HK-2 (cell line): ENCODE measurements around the gene SORCS2.

Experiments
- DNase-seq: peaks from one replicate; pipeline ENCODE4 v3.0.0-alpha.2; 2018; ENCODE audit not compliant: unreplicated experiment

Gene SORCS2

DNA sequence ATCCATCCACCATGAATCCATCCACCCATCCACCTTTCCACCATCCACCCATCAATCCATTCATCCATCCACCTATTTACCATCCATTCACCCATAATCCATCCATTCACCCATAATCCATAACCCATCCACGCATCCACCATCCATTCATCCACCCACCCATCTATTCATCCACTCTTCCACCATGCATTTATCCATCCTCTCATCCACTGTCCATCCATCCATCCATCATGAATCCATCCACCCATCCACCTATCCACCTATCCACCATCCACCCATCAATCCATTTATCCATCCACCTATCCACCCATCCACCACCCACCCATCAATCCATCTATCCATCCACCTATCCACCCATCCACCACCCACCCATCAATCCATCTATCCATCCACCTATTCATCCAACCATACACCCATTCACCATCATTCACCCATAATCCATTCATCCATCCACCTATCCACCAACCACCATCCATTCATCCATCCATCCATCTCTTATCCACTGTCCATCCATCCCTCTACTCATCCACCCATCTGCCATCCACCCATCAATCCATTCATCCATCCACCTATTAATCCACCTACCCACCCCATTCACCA lies 422.1 kb downstream of the SORCS2 start:
- no peak for DNase-seq

DNA sequence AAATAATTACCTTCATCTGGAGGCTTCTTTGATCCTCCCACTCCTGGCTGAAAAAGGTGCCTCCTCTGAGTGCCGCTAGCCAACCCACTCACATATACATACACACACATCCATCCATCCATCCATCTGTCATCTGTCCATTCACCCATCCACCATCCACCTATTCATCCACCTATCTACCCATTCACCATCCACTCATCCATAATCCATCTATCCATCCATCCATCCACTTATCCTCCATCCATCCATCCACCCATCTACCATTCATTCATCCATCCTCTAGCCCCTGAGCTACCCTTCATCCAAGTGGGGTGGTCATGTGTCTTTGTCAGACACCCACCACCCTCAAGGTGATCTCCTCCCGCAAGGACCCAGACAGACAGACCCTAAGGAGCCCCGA lies 423.9 kb downstream of the SORCS2 start:
- DNase-seq: no peak

DNA sequence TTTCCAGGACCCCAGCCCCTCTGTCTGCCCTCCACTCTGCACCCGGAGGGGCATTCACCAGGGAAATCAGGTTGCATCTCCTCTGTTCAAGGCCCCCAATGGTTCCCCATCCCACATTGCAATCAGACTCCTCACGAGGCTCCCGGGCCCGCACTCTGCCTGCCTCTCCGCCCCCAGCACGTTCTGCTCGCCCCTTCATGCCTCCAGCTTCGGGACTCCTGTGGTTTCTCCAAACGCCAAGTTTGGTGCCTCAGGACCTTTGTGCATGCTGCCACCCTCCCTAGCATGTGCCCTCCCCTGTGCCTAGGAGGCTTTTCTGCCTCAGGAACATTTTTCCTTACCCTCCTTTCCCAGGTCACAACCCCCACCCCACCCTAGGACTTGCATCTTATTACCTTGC lies 426.0 kb downstream of the SORCS2 start:
- DNase-seq: no peak

DNA sequence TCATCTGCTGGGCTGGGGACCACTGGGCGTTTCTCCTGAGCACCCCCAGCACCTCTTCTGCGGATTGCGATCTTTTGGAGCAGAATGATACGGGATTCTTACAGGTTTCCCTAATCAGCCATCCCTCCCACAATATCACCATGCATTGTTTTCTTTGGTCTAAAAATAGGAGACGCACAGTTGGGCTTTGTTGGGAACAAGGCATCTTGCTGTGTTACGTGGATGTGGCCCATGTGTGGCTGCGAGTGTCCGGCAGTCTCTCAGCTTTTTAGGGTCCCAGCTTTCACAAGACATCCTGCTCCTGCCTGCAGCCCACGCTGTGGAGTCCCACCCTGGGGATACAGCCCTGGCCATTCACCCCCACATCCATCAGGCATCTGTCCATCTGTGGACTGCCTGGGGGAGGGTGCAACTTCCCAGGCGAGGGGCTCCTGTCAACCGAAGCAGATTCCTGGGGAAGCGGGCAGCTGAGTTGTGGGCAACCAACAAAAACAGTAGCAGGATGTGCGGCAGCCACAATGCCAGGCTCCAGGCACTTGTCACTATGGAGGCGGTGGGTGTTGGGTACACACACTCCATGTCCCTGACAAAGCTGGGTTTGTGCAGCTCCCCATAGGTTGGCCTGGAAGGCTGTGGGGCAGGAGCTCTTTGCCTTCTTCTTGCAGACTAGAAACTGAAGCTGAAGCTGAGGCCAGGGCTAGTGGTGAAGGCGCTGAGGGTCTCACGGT lies 427.9 kb downstream of the SORCS2 start:
- no peak for DNase-seq

DNA sequence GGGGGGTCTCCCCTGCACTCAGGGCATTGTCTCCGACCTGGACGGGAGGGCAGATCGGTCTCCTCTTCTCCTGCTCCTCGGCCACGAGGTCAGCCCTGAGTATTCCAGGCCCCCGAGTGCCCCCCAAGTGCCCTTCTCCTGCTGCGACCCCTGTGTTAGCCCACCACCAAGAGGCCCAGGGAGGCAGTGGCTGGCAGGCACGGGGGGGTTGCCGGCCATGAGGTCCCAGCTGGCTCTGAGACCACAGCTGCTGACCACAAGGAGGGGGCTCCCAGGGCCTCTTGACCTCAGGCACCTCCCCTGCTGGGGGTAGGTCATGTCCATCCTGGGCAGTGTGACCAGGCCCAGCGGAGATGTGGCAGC lies 428.5 kb downstream of the SORCS2 start:
- no peak for DNase-seq

DNA sequence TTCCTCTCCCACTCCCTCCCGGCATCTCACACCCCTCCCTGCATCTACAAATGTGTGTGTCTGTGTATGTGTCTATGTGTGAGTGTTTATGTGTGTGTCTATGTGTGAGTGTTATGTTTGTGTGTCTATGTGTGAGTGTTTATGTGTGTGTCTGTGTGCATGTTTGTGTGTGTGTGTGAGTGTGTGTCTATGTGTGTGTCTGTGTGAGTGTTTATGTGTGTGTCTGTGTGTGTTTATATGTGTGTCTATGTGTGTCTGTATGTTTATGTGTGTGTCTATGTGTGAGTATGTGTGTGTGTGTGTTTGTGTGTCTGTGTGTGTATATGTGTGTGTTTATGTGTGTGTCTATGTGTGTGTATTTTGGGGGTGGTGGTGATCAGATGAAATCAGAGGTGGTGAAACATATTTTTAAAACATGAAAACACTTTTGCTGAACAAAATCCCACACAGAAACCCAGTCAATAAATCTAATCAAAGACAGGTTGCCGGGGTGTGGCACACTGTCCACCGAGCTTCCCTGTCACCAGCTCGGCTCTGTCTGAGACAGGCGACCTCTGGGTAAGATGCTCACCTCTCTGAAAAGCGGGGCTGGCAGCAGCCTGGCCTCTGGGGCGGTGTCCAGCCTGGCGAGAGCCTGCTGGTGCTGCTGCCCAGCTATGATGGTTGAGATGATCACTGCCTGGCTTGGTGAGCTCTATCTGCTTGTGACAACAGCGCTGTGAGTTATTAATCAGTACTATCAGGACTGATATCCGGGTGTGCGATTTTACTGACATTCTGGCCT lies 429.1 kb downstream of the SORCS2 start:
- DNase-seq: no peak

DNA sequence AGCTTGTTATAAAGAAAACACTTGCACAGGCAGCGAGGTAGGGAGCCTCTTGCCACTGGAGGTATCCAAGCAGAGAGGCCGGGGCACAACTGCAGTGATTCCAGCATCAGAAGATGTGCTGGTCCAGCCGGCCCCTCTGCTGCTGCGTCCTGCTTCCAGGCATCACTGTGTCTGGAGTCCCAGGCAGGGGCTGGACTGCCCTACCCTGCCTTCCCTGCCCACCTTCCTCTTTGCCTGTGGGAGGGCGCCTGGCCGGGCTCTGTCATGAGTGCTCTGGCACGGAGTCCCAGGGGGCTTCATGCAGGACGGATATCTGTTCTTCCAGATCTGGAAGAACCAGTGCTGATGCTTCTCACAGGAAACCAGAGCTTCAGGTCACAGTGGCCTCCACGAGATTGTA lies 430.0 kb downstream of the SORCS2 start:
- no peak for DNase-seq

DNA sequence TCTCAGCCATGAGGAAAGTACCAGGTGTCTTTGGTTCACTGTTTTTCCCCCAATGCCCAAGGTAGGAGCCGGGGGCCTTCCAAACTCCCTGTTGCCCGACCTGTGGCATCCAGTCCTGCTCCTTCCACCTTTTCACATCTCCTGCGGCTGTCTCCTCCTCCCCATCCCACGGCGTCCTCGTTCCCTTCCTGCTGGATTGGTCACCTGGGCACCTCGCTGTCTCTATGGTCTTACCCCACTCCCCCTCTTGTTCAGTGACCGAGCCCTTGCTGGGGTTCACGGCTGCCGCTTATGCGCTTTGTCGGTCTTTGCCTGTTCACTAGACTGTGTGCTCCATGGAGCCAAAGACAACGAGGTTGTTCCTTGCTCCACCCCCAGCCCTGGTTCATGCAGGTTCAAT lies 431.1 kb downstream of the SORCS2 start:
- no peak for DNase-seq

DNA sequence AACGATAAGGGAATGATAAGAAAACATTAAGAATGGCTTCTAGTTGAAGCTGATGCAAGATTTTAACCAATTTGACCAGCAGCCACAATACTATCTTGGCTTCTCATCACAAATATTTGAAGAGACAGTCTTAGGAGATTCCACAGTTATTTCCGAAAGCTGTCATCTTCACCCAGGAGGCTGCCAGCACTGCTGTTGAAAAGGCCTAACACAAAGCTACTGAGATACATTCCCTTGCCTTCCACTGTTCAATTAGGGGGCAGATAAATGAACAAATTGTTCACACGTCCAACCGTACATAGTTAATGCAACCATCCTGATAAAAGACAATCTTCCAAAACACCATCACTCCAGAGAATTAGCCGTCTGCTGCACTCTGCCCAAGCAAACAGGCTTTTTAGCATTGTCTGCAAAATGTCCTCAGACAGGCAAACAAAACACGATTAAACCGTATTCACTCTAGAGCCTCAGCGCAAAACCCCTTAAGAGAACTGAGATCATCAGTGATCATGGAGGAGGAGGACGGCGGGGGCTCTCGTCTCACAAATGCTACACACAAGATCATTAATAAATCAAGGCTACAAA lies 432.1 kb downstream of the SORCS2 start:
- no peak for DNase-seq

DNA sequence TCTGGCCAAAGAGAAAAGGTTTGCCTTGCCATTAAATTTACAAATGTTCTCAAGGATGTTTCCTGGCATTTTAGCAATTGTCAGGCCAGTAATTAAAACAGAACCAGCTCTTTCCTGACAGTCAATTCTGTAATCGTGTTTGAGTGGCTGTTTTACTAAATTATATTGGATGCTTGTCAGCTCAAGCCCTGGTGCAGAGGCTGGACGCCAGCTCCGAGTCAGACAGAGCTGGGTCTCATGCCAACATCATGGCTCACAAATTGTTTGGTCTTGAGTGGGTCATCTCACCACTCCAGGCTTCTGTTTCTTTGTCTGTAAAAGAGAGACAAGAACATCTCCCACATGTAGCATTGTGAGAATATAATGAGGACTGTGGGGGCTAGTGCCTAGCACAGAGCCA lies 432.7 kb downstream of the SORCS2 start:
- no peak for DNase-seq

DNA sequence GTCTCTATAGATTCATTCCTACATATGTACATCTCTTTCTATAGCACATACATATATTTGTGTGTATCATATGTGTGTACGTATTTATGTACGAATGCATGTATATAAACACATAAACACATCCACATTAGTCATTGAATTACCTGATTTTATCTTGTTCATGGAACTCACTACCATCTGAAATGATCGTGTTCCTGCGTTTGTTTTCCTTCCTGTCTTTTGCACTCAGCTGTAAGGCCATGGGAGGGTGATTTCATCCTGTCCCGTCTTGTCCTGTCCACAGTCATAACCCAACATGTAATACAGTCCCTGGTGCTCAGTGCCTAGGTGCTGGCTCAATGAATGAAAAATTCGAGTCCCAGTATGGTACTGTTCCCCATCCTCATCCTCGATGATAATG lies 434.2 kb downstream of the SORCS2 start:
- DNase-seq: no peak

DNA sequence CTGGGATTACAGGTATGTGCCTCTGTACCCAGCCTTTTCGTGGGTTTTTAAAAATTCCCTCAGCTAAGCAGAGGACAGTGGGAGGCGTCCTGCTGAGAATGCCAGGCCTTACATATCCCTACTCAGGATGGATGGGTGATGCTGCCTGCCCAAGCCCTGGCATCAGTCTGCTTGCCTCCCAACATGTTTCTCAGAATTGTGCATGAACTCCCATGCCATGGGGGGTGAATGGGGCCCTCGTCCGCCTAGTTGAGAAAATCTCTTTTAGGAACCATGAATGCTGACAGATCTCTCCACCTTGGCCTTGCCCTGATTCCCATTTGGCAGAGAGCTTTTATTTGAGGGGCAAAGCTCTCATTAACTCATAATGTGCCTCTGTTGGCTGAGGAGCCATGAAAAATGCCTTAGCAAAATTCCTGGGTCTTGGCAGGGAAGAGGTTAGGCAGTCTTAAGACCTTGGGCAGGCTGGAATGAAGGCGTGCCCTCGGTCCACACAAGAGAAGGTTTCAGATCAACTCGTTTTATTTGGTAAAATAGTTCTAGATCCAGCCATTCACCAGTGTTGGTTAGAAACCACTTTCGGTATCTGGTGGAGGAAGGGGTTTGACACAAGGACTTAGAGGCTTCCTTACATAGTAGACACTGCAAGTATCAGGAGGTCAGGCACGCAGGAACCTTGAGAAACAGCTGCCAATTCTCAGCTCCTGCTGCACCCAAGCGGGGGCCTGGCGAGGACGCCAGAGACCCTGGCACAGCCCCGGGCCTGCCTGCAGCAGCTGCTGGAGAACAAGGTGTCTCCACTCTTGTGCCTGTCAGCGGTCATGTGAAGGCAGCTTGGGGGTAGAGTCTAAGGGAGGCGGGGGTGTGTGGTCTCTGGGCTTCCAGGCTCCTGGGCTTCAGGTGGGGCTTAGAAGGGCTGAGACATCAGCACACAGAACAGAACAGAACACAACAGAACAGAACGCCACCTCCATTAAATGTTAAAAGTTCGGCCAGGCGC lies 435.2 kb downstream of the SORCS2 start:
- DNase-seq: no peak

DNA sequence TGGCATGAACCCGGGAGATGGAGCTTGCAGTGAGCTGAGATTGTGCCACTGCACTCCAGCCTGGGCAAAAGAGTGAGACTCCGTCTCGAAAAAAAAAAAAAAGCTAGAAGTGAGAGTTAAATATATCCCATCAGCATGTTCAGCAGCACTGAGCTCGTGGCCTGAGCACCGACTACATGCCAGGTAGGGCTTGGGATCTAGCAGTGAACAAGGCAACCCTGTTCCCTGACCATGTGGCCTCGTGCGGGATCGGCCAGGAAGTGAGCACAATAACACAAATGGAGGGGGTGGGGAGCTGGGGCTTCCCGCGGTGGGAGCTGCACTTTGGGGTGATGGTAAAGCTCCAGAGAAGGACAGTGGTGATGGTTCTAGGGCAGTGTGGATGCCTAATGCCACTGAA lies 436.1 kb downstream of the SORCS2 start:
- no peak for DNase-seq

DNA sequence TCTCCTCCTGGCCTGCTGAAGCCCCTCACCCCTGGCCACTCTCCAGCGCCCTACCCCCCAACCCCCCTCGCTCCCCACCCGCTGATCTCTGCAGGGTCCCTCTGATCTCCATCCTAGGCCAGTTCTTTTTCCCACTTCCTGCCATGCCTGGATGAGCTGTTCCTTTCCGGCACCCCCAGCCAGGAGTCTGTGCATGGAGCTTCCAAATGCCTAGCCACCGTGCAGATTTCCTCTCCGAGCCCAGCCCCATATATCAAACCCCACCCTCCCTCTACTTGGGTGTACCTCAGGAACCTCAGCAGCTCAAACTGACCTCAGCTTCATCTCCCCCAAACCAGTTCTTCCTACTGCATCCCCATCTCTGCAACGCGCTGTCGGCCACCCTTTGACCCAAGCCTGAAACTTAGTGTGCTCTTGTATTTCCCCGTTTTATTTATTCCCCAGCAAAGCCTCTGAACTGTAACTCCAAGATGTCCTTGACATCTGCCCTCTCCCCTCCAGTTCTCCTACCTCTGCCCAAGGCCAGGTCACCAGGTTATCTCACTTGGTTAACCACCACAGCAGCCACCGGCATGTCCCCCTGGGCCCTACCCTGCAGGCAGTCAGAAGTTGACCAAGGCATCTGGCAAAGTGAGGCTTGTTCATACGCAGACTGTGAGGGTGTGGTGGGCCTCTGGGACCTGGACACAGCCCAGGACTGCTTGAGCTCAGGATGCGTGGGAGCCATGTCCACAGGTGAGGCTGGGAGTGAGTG lies 437.3 kb downstream of the SORCS2 start:
- no peak for DNase-seq

DNA sequence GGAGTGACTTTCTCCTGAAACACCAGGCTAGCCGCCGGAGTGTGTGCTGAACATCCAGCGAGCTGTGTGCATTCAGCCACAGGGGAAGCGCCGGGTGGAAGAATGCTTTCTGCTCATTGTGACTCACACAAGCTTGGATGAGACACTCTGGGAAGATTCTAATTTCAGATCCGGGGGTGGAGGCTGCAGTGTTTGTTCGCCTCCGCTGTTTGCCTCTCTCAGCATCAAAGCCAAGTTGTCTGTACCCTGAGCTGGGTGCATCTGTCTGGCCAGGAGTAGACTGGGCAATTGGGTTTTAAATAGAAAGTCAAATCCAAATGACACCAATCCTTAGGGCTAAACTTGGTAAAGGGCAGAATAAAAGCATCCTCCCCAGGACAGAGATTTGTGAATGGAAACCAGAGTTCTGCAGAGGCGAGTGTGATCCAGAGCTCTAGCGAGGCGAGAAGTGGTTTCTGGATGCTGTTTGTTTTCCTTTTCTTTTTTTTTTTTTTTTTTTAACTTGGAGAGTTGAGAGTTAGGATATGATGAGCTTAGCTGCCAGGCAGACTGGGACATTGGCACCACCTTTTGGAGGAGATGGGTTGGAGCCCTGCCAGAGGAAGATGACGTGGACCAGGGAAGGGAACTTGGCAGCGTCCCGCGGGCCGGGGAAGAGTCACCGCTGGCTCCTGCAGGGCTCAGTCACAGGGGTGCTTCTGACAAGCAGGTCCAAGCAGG lies 438.4 kb downstream of the SORCS2 start:
- DNase-seq: no peak

DNA sequence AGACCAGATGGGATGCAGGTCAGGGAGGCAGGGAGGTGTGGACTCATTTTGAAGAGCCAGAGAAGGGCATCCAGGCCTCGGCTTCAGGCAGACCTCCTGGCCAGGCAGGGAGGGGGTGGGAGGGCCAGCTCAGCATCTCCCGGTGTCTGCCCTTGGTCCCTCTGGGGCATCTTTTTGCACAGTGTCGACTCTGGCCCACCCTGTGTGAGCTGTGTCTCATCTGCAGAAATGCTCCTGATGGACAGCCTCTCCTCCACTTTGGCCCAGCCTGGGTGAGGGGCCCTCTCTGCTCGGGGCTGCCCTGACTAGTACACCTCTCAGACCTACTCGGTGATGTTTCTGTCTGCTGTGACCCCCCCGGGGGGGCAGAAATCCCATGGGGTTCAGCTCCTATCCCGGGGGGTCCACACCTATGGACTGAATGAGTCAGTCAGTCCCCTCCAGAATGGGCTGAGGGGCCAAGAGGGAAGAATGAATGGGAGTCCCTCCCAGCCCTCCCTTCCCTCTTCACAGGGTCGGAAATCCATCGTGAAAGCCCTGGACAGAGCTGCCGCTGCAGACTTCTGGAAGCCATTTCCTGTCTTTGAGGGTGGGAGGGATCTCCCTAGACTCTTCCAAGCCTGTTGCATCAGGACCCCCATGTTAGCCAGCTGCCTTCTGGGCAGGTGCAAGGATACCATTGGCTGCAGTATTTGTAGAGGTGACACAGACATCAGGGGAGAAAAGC lies 439.1 kb downstream of the SORCS2 start:
- no peak for DNase-seq

DNA sequence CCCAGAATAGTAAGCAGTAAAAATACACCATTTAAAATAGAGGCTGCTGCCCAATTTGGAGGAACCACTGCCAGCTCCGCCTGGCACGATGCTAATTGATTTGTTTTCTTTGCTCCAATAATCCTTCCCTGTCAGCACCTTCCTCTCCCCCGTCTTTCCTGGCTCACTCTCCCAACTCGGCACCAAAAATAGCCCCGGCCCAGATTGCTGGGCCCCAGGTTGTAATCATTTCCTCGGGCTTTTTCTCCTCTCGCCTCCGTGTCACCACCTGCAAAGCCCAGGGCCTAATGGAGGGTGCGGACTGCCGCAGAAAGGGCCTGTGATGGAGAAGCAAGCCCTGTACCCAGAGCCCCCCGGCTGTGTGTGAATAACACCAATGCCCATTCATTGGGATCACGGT lies 440.0 kb downstream of the SORCS2 start:
- no peak for DNase-seq

DNA sequence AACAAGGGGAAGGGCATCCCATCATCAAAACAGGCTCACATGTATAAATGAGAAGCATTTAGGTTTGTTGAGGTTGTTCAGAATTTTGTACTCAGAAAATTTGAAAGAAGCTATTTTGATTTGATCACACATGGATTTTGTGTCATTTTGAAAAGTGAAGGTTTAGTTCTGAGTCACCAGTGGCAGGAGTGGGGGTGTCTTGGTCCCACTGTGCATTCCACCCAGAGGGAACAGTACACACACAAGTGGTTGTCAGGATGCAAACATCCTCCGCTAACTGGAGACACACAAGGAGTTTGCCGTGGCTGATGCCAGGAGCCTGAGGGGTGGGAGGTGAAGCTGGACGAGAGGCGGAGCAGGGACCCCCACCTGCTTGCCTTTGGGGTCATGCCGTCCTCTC lies 440.6 kb downstream of the SORCS2 start:
- no peak for DNase-seq

DNA sequence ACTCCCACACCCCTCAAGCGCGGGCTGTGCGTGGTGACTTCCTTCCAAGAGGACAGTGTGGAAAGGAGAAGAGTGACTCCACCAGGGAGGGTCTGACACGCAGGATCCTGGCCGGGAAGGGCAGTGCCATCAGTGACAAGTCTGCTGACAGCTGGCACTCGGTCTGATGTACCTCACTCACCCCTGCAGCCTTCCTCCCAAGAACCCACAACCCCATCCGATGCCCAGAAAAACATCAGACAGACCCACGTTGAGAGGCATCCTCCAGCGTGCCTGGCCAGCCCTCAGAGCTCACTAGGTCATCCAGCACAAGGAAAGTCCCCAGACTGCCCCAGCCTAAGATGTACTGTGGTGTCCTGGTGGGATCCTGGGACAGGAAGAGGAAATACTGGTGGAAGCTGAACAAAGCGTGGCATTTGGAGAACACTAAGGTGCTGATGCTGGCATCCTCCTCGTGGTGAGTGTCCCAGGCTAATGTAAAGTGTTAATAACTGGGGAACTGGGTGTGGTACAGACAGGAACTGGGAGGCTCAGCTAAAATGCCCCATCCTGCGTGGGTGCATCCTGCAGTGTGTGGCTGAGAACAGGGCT lies 442.4 kb downstream of the SORCS2 start:
- DNase-seq: no peak
